Measurements from ENCODE around the gene NHS. TPM values are rescaled to one million over a fixed set of nuclear protein-coding genes. Genes with fewer than 3 reads are reported as not detected.
"Not testable (repeated sequence)": the region's sequence is repeated elsewhere in the genome, so short reads cannot be mapped to it uniquely, and the experiment has no call there.

The NHS gene
- total RNA-seq, 1 donor from 2014 or later: 8.3 TPM

DNA sequence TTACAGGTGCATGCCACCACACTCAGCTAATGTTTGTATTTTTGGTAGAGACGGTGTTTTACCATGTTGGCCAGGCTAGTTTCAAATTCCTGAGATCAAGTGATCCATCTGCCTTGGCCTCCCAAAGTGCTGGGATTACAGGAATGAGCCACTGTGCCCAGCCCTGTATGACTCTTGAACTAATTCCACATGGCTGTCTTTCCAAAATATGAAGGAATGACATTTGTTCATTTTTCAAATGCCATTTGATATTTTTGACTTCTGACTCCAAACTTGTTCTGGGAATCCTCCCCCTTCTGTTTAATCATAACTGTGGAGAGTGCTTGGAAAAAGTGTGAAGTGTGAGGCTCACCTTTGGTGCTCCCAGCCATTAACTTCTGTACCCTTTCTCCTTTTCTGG lies 119.2 kb downstream of the NHS start:
- H3K4me1 Mint-ChIP-seq (ENCODE audit: low read depth): no peaks in the 10 kb centered on the region
- no peak overlapping the region for H3K4me3 Mint-ChIP-seq (ENCODE audit: low read depth)
- no peak for DNase-seq (ENCODE audit: low spot score)

DNA sequence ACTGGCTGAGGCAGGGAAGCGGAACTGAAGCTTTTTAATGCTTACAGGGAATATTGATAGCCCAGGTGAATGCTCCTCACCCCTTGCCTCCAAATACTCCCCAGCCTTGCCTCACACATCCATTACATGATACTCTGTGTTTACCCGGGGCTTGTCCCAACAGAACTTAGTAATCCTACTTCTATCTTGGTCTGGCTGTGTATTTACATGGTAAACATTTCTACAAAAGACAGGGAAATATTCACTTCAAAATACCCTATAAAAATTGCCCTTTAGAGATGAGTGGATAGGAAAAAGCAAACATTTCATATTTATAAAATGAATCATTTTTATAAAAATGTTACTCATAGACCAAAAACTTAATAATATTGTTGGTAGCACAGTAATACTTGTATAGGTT lies 120.1 kb downstream of the NHS start:
- Mint-ChIP-seq H3K27me3 (ENCODE audit: low read depth) (no peaks in the 10 kb centered on the region), H3K4me3 (ENCODE audit: low read depth) (no peak overlapping the region), H3K4me1 (ENCODE audit: low read depth) (no peaks in the 10 kb centered on the region), H3K27ac (no peak overlapping the region), H3K9me3 (no peaks in the 10 kb centered on the region), H3K36me3 (ENCODE audit: low read depth) (no peaks in the 10 kb centered on the region)
- DNase-seq (ENCODE audit: low spot score): no peak
- intact Hi-C loops (cut with micrococcal nuclease): no loop called here

More for the DNA sequence above, 119.2 kb downstream of the NHS start:
- Mint-ChIP-seq H3K27ac (no peak overlapping the region), H3K36me3 (ENCODE audit: low read depth) (no peaks in the 10 kb centered on the region), H3K9me3 (no peaks in the 10 kb centered on the region), H3K27me3 (ENCODE audit: low read depth) (no peaks in the 10 kb centered on the region)
- intact Hi-C loops (cut with micrococcal nuclease): no loop called here

- H3K9me3 Mint-ChIP-seq: no peaks in the 10 kb centered on the region
- no peaks in the 10 kb centered on the region for H3K4me1 Mint-ChIP-seq (ENCODE audit: low read depth)
- no peaks in the 10 kb centered on the region for H3K27me3 Mint-ChIP-seq (ENCODE audit: low read depth)
- H3K27ac Mint-ChIP-seq: no peak overlapping the region
- H3K36me3 Mint-ChIP-seq (ENCODE audit: low read depth): no peaks in the 10 kb centered on the region
- H3K4me3 Mint-ChIP-seq (ENCODE audit: low read depth): no peak overlapping the region
- intact Hi-C loops (cut with micrococcal nuclease): no loop called here
- no peak for DNase-seq (ENCODE audit: low spot score)
Observed at GRCh38 chrX:17496407-17496806, 121.4 kb downstream of the NHS start.

GRCh38 chrX:17497193-17497592 lies 122.2 kb downstream of the NHS start:
- DNase-seq (ENCODE audit: low spot score): no peak
- Mint-ChIP-seq H3K4me1 (ENCODE audit: low read depth) (no peaks in the 10 kb centered on the region), H3K4me3 (ENCODE audit: low read depth) (no peak overlapping the region), H3K9me3 (no peaks in the 10 kb centered on the region), H3K36me3 (ENCODE audit: low read depth) (no peaks in the 10 kb centered on the region), H3K27ac (no peak overlapping the region), H3K27me3 (ENCODE audit: low read depth) (no peaks in the 10 kb centered on the region)
- intact Hi-C loops (cut with micrococcal nuclease): no loop called here

DNA sequence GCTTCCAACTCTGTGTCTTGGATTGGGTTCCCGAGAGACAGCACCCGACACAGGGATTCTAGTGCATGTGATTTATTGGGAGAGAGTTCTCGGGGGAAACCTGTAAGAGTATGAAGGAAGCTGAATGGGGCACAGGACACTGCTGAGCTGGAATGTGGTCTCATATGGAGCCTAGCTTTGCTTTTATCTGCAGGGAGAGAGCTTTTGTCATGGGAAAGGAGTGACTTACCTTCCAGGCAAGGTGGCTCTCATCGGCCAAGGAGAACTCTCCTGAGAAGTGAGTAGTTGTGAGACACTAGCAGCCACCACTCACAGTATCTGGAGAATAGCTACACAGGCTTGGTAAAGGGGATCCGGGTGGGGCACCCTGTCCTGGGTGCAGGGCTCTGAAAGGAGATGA lies 124.5 kb downstream of the NHS start:
- no peaks in the 10 kb centered on the region for H3K27me3 Mint-ChIP-seq (ENCODE audit: low read depth)
- no peaks in the 10 kb centered on the region for H3K4me1 Mint-ChIP-seq (ENCODE audit: low read depth)
- H3K9me3 Mint-ChIP-seq: no peaks in the 10 kb centered on the region

DNA sequence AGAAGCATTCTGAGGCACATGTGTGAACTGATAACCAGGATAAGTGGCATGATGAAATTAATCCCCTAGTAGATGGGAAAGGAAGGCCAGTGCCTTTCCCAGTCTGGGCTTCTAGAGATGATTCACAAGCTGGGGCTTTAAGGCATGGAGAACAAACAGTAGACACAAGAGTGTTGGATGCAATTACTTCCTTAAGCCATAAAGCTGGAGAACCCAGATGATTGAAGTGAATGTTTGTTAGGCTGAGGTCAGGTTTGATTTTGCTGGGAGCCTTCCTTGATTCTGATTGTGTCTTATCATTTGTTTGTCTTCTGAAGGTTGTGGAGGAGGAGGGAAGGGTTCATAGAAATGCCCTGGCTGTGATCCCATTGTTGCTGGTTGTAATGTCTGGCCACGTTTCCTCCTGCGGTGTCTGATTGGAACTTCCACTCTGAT lies 125.2 kb downstream of the NHS start:
- no peaks in the 10 kb centered on the region for H3K36me3 Mint-ChIP-seq (ENCODE audit: low read depth)
- no peak for DNase-seq (ENCODE audit: low spot score)
- intact Hi-C loops (cut with micrococcal nuclease): no loop called here
- no peak overlapping the region for H3K27ac Mint-ChIP-seq
- H3K9me3 Mint-ChIP-seq: no peaks in the 10 kb centered on the region
- H3K4me3 Mint-ChIP-seq (ENCODE audit: low read depth): no peak overlapping the region
- no peaks in the 10 kb centered on the region for H3K4me1 Mint-ChIP-seq (ENCODE audit: low read depth)
- H3K27me3 Mint-ChIP-seq (ENCODE audit: low read depth): no peaks in the 10 kb centered on the region

More for the DNA sequence above, 124.5 kb downstream of the NHS start:
- Mint-ChIP-seq H3K4me3 (ENCODE audit: low read depth) (no peak overlapping the region), H3K36me3 (ENCODE audit: low read depth) (no peaks in the 10 kb centered on the region), H3K27ac (no peak overlapping the region)
- intact Hi-C loops (cut with micrococcal nuclease): no loop called here
- DNase-seq (ENCODE audit: low spot score): no peak

DNA sequence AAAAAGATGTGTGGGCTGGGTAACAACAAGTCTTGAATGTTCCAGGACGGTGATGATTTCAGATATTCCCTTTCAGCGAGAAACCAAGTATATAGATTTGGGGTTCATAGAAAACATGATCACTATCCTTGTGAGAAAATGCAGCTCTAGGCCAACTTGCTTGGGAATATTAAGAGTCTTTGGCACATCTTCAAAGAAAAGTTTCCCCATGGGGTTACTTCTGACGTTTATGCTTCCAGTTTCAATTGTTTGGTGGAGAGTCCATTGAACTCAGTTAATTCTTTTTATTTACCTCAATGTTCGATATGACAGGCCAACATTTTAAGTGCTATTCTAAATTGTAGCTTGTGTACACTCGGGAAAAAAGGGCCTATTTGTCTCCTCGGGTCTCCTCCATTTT lies 126.7 kb downstream of the NHS start:
- Mint-ChIP-seq H3K4me1 (ENCODE audit: low read depth) (no peaks in the 10 kb centered on the region), H3K27ac (no peak overlapping the region)

GRCh38 chrX:17506352-17506751 lies 131.4 kb downstream of the NHS start:
- H3K4me3 Mint-ChIP-seq (ENCODE audit: low read depth); intact Hi-C loops (cut with micrococcal nuclease); H3K27me3 Mint-ChIP-seq (ENCODE audit: low read depth); H3K36me3 Mint-ChIP-seq (ENCODE audit: low read depth); H3K27ac Mint-ChIP-seq; H3K9me3 Mint-ChIP-seq; H3K4me1 Mint-ChIP-seq (ENCODE audit: low read depth); DNase-seq (ENCODE audit: low spot score): not testable (repeated sequence)

More for the DNA sequence above, 126.7 kb downstream of the NHS start:
- intact Hi-C loops (cut with micrococcal nuclease): no loop called here
- no peaks in the 10 kb centered on the region for H3K36me3 Mint-ChIP-seq (ENCODE audit: low read depth)
- DNase-seq (ENCODE audit: low spot score): no peak
- H3K27me3 Mint-ChIP-seq (ENCODE audit: low read depth): no peaks in the 10 kb centered on the region
- H3K9me3 Mint-ChIP-seq: no peaks in the 10 kb centered on the region
- H3K4me3 Mint-ChIP-seq (ENCODE audit: low read depth): no peak overlapping the region

GRCh38 chrX:17511556-17511955 lies 136.6 kb downstream of the NHS start:
- DNase-seq (ENCODE audit: low spot score): no peak
- Mint-ChIP-seq H3K4me1 (ENCODE audit: low read depth) (no peaks in the 10 kb centered on the region), H3K27ac (no peak overlapping the region)

GRCh38 chrX:17519358-17519757 lies 144.4 kb downstream of the NHS start:
- DNase-seq (ENCODE audit: low spot score): no peak
- Mint-ChIP-seq H3K4me1 (ENCODE audit: low read depth) (no peaks in the 10 kb centered on the region), H3K27me3 (ENCODE audit: low read depth) (no peaks in the 10 kb centered on the region), H3K9me3 (no peaks in the 10 kb centered on the region), H3K27ac (no peak overlapping the region), H3K36me3 (ENCODE audit: low read depth) (no peaks in the 10 kb centered on the region), H3K4me3 (ENCODE audit: low read depth) (no peak overlapping the region)
- intact Hi-C loops (cut with micrococcal nuclease): no loop called here

More at GRCh38 chrX:17511556-17511955, 136.6 kb downstream of the NHS start:
- H3K9me3 Mint-ChIP-seq: no peaks in the 10 kb centered on the region
- H3K27me3 Mint-ChIP-seq (ENCODE audit: low read depth): no peaks in the 10 kb centered on the region
- H3K4me3 Mint-ChIP-seq (ENCODE audit: low read depth): no peak overlapping the region
- no peaks in the 10 kb centered on the region for H3K36me3 Mint-ChIP-seq (ENCODE audit: low read depth)
- intact Hi-C loops (cut with micrococcal nuclease): no loop called here

- DNase-seq (ENCODE audit: low spot score): no peak
- Mint-ChIP-seq H3K4me1 (ENCODE audit: low read depth) (no peaks in the 10 kb centered on the region), H3K9me3 (no peaks in the 10 kb centered on the region), H3K27me3 (ENCODE audit: low read depth) (no peaks in the 10 kb centered on the region), H3K27ac (no peak overlapping the region), H3K36me3 (ENCODE audit: low read depth) (no peaks in the 10 kb centered on the region), H3K4me3 (ENCODE audit: low read depth) (no peak overlapping the region)
- intact Hi-C loops (cut with micrococcal nuclease): no loop called here
Observed at GRCh38 chrX:17520016-17520615, 145.1 kb downstream of the NHS start.

DNA sequence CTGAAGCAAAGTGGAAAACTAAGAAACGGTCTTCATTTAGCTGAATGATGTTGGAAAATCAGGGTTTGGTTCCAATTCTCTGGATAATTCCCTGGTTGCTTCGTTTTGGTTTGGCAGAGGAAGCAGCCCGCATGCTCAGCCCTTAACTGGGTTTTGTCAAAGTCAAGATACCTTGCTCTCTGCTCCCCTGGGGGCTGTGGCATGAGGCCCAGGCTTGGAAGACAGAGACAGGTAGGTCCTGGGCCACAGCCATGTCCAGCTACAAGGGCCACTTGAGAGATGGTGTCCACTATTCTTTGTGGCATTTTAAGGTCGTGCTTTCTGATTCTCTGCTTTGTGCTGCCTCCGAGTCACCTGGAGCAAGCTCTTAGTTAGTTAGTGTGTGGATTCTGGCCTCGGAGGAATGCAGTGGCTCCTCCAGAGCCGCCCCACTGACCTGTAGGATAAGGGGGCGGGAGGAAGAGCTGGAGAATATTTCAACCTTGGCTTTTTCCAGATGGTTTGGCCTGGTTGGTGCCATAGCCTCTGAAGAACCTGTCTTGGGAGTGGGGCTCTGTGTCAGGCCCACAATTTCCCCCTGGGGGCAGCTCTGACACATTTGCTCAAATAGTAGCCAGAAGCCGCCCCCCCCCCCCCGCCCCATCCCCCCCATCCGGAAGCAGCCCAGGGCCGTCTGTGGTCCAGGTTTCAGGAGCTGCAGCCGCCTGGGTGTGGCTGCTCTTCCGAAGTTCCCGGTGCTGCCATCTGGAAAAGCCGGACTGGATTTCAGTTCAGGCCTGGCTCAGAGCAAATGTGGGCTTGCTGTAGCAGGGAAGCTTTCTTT lies 147.1 kb downstream of the NHS start:
- H3K4me3 Mint-ChIP-seq (ENCODE audit: low read depth): no peak overlapping the region
- H3K27ac Mint-ChIP-seq: no peak overlapping the region
- H3K4me1 Mint-ChIP-seq (ENCODE audit: low read depth): no peaks in the 10 kb centered on the region
- H3K36me3 Mint-ChIP-seq (ENCODE audit: low read depth): no peaks in the 10 kb centered on the region
- intact Hi-C loops (cut with micrococcal nuclease): no loop called here
- DNase-seq (ENCODE audit: low spot score): no peak
- H3K9me3 Mint-ChIP-seq: no peaks in the 10 kb centered on the region
- H3K27me3 Mint-ChIP-seq (ENCODE audit: low read depth): no peaks in the 10 kb centered on the region

DNA sequence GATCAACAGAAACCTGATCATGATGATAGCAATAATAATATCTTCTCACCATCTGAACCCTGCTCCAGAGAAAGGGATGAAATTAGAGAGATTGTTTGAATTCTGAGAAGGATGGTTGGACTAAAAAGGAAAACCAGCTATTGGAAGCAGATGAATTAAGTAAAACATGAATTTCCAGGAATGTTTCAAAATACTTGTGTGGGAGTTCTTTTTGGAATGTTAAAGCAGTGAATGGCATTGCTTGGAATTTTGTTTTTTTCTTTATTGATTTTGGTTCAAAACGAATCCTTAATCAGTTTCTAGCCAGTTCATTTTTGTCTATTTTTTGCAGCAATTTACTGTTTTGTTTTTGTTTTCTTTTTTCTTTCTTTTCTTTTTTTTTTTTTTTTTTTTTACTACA lies 150.3 kb downstream of the NHS start:
- H3K4me1 Mint-ChIP-seq (ENCODE audit: low read depth): peaks cover 2% of the 10 kb centered on the region
- no peaks in the 10 kb centered on the region for H3K9me3 Mint-ChIP-seq
- no peak overlapping the region for H3K27ac Mint-ChIP-seq
- no peaks in the 10 kb centered on the region for H3K36me3 Mint-ChIP-seq (ENCODE audit: low read depth)
- no peak overlapping the region for H3K4me3 Mint-ChIP-seq (ENCODE audit: low read depth)
- intact Hi-C loops (cut with micrococcal nuclease): no loop called here
- no peak for DNase-seq (ENCODE audit: low spot score)
- H3K27me3 Mint-ChIP-seq (ENCODE audit: low read depth): no peaks in the 10 kb centered on the region

Data from activated T-helper 2 cell treated with anti-CD3 and anti-CD28 coated beads, Interferon-gamma antibody, Interleukin-2, Interleukin-4, amounts not matched to agents 10 μg/mL and 5 μg/mL and 100 μg/mL, durations not matched to agents 14 hours and 24 hours and 36 hours (primary cell).